K562 (cell line): Measurements from ENCODE around the gene EMID1. TPM values are rescaled to one million over a fixed set of nuclear protein-coding genes. Genes with fewer than 3 reads are reported as not detected.
A peak's percentile ranks its signal among the peaks of the same experiment; 100 is the strongest.

Source experiments
- ATAC-seq: fragments of 200-7000 bp; cut with Tn5 transposase; 3 replicates; pipeline ENCODE4 v1.9.1; 2020; ENCODE audit warnings: moderate library complexity
- BruUV-seq: library from RNA; stranded (reverse); fragments of 400-500 nt; replicated peaks from 2 replicates; lab custom pipeline; 2021; lab: Mats Ljungman, UMichigan
- CTCF ChIA-PET: fragments of 300-600 bp; formaldehyde crosslinking; extraction: SDS; loops from one replicate; lab custom pipeline; 2021; ENCODE audit warnings: low intra/inter-chr PET ratio; lab: Yijun Ruan, JAX
- POLR2A ChIA-PET: fragments of 300-600, 350-650 bp; sonication (Branson Sonifier 250); formaldehyde crosslinking; extraction: SDS; loops from one replicate; lab custom pipeline; 2021; ENCODE audit warnings: antibody characterized with exemption, inconsistent platforms; lab: Yijun Ruan, JAX
- DNase-seq, 4 experiments: peaks; one replicate each; pipeline versions ENCODE4 v3.0.0 to v3.0.0-alpha.2; 2011 to 2018; ENCODE audit warnings: low spot score in 3 of 4, mixed read lengths in 3 of 4; ENCODE audit errors: extremely low read depth in 1 of 4
- FAIRE-seq: peaks from 2 replicates; lab custom pipeline; 2011; peaks lifted over from hg19 to GRCh38; lab: Jason Lieb, UNC
- H2AFZ ChIP-seq: 2 replicates; pipeline ENCODE4 v1.6.0; 2011; ENCODE audit warnings: low read depth, low read length, control low read depth, inconsistent platforms
- H3K27ac ChIP-seq: fragments of 200-600 bp; 3 replicates; pipeline ENCODE4 v1.8.0; 2011; ENCODE audit warnings: low read depth, mild to moderate bottlenecking, control low read depth, inconsistent platforms, low read length, moderate library complexity, mixed read lengths; ENCODE audit errors: extremely low read depth
- H3K27me3 ChIP-seq, 2 experiments: fragments of 300-600 bp in 1 of 2; 2 replicates in 1 of 2; 3 replicates in 1 of 2; pipeline versions ENCODE4 v1.6.0 to v1.8.0; 2011; ENCODE audit warnings: inconsistent platforms in 2 of 2, low read length in 2 of 2, mild to moderate bottlenecking in 1 of 2, mixed read lengths in 1 of 2, moderate library complexity in 1 of 2; ENCODE audit not compliant: control insufficient read depth in 2 of 2, insufficient read depth in 2 of 2
- H3K36me3 ChIP-seq: fragments of 300-600 bp; 3 replicates; pipeline ENCODE4 v1.8.0; 2011; ENCODE audit warnings: mild to moderate bottlenecking, low read length, inconsistent platforms; ENCODE audit not compliant: control insufficient read depth, insufficient read depth
- H3K4me1 ChIP-seq, 2 experiments: fragments of 200-600 bp in 1 of 2; replicated peaks in 1 of 2; 2 replicates in 1 of 2; 3 replicates in 1 of 2; pipeline versions ENCODE4 v1.5.1 to v1.8.0; 2011; ENCODE audit warnings: inconsistent platforms in 2 of 2, low read length in 2 of 2, mild to moderate bottlenecking in 1 of 2, mixed read lengths in 1 of 2, moderate library complexity in 1 of 2; ENCODE audit not compliant: control insufficient read depth in 2 of 2, insufficient read depth in 2 of 2
- H3K4me2 ChIP-seq: 2 replicates; pipeline ENCODE4 v1.6.1; 2011; ENCODE audit warnings: low read length, control low read depth, inconsistent platforms, mixed read lengths; ENCODE audit not compliant: insufficient read depth
- H3K4me3 ChIP-seq: fragments of 200-600 bp; sonication (generic), shearing (Covaris generic); 2 replicates; pipeline ENCODE4 v1.5.1; 2016; ENCODE audit warnings: control low read depth, inconsistent platforms
- H3K79me2 ChIP-seq: fragments of 200-600 bp; 3 replicates; pipeline ENCODE4 v1.8.0; 2011; ENCODE audit warnings: low read length, inconsistent platforms; ENCODE audit not compliant: control insufficient read depth, insufficient read depth
- H3K9ac ChIP-seq, 2 experiments: 2 replicates each; pipeline versions ENCODE4 v1.6.0 to v1.6.1; 2011; ENCODE audit warnings: low read depth in 2 of 2, low read length in 2 of 2, control low read depth in 1 of 2, inconsistent platforms in 1 of 2, mild to moderate bottlenecking in 1 of 2, mixed read lengths in 1 of 2; ENCODE audit not compliant: insufficient read depth in 1 of 2
- H3K9me1 ChIP-seq: one replicate; pipeline ENCODE4 v1.6.0; 2011; ENCODE audit warnings: inconsistent platforms, mild to moderate bottlenecking, low read length, moderate library complexity; ENCODE audit not compliant: control insufficient read depth, insufficient read depth
- H3K9me3 ChIP-seq: replicated peaks from 2 replicates; pipeline ENCODE4 v1.5.1; 2011; ENCODE audit warnings: low read depth, low read length, inconsistent platforms; ENCODE audit not compliant: control insufficient read depth, insufficient read depth
- H4K20me1 ChIP-seq: replicated peaks from 2 replicates; pipeline ENCODE4 v1.6.1; 2011; ENCODE audit warnings: low read length, inconsistent platforms, mixed read lengths; ENCODE audit not compliant: control insufficient read depth, insufficient read depth
- CBX2 ChIP-seq: fragments of 200-600 bp; sonication (generic); IDR thresholded peaks from one replicate; pipeline ENCODE4 v1.6.1; 2012; ENCODE audit warnings: mild to moderate bottlenecking, low read length, inconsistent platforms; ENCODE audit not compliant: insufficient read depth, poor library complexity, severe bottlenecking
- CHAMP1 ChIP-seq: fragments of 450-650 bp; IDR thresholded peaks from 2 replicates; pipeline ENCODE4 v1.6.1; 2016; ENCODE audit warnings: mild to moderate bottlenecking
- KDM1A ChIP-seq, 2 experiments: fragments of 450-650 bp; IDR thresholded peaks; 2 replicates each; pipeline ENCODE4 v1.6.1; 2016; ENCODE audit warnings: mild to moderate bottlenecking in 2 of 2
- L3MBTL2 ChIP-seq: fragments of 450-650 bp; IDR thresholded peaks from 2 replicates; pipeline ENCODE4 v1.6.1; 2016; ENCODE audit warnings: mild to moderate bottlenecking, moderate library complexity
- POU5F1 ChIP-seq: fragments of 150-350 bp; IDR thresholded peaks from 2 replicates; pipeline ENCODE4 v1.6.1; 2014; ENCODE audit warnings: borderline replicate concordance, low read length, low read depth, mild to moderate bottlenecking; ENCODE audit not compliant: partially characterized antibody
- SAFB2 ChIP-seq: fragments of 200-400 bp; formaldehyde crosslinking; IDR thresholded peaks from 2 replicates; pipeline ENCODE4 v1.6.1; 2018; ENCODE audit warnings: borderline replicate concordance, low read length, low read depth, moderate library complexity; ENCODE audit not compliant: severe bottlenecking
- SFPQ ChIP-seq: fragments of 200-400 bp; formaldehyde crosslinking; IDR thresholded peaks from 2 replicates; pipeline ENCODE4 v1.6.1; 2017; ENCODE audit warnings: mild to moderate bottlenecking, low read depth, low read length, moderate library complexity
- TSHZ1 ChIP-seq: fragments of 250-450 bp; sonication (Bioruptor Pico); IDR thresholded peaks from 2 replicates; pipeline ENCODE4 v1.4.0; 2020; ENCODE audit warnings: mild to moderate bottlenecking, moderate library complexity
- ZNF165 ChIP-seq: fragments of 250-450 bp; sonication (Bioruptor Pico); IDR thresholded peaks from 2 replicates; pipeline ENCODE4 v1.4.0; 2020; ENCODE audit warnings: borderline replicate concordance
- ZNF507 ChIP-seq: conservative IDR thresholded peaks from 2 replicates; pipeline ENCODE4 v1.6.1; 2017; ENCODE audit warnings: missing genetic modification characterization, missing compliant biosample characterization
- WGBS: fragments of 100-300 bp; shearing (Covaris generic); methylation state at CpG from one replicate; pipeline ENCODE4 v1.1.6; 2016; ENCODE audit warnings: low coverage, mixed read lengths; ENCODE audit not compliant: insufficient coverage; ENCODE audit errors: missing lambda C conversion rate; 5-methylcytosine and 5-hydroxymethylcytosine counted together
- in situ Hi-C: fragments of 300-500 bp; cut with MboI; formaldehyde crosslinking; loops from 4 replicates; pipeline ENCODE4 v1.15.0; 2018; ENCODE audit warnings: inconsistent platforms, mixed read lengths
- intact Hi-C: fragments of 100-400 bp; cut with micrococcal nuclease; formaldehyde crosslinking; loops from 2 replicates; pipeline ENCODE4 v1.14.2; 2022
- polyA plus RNA-seq, 8 experiments: library from polyadenylated mRNA; depleted of rRNA in 4 of 8; stranded (reverse) in 5 of 8; unstranded in 3 of 8; fragments of >200 nt; fragmentation: Nextera tagmentation in 2 of 8; fragmentation: Illumina TruSeq in 1 of 8; extraction: Ambion mirVana in 2 of 8; extraction: Trizol in 1 of 8; gene quantifications; 2 replicates each; pipeline versions ENCODE4 v1.2.1 to v1.2.3, GENCODE V29; 2011 to 2014; ENCODE audit warnings: inconsistent platforms in 1 of 8, missing spikeins in 1 of 8
- total RNA-seq, 7 experiments: library from RNA; depleted of rRNA in 6 of 7; stranded (reverse); fragments of >200 nt in 6 of 7; fragmentation: Illumina TruSeq in 2 of 7; extraction: Trizol in 2 of 7; gene quantifications; 2 replicates each; pipeline versions ENCODE4 v1.2.1 to v1.2.3, GENCODE V29; 2011 to 2021; ENCODE audit warnings: low replicate concordance in 1 of 7

EMID1 gene
- total and polyA plus RNA-seq, 9 of the 15 experiments (the other 6 are each of a cell fraction or from before 2014, with no cell fraction given), result 0.15 to 7.2 (median 2.7) TPM

- Histone ChIP-seq H3K4me3 (no peak overlapping the region), H3K4me2 (peak overlapping the region; percentile 60), H3K27me3 (no peaks in the 10 kb centered on the region), H3K4me1 (peaks cover 26 to 27% of the 10 kb centered on the region in 2 experiments), H2AFZ (peak overlapping the region; percentile 56), H4K20me1 (no peaks in the 10 kb centered on the region), H3K9ac (peak overlapping the region; percentile 68 to 86), H3K9me3 (peaks cover 2% of the 10 kb centered on the region), H3K9me1 (no peaks in the 10 kb centered on the region), H3K79me2 (no peaks in the 10 kb centered on the region; the same call in 2 of the 3 replicates), H3K36me3 (no peaks in the 10 kb centered on the region), H3K27ac (peak overlapping the region; percentile 79; the same call in 2 of the 3 replicates)
- intact Hi-C loops (no loop called here), in situ Hi-C loops (no loop called here)
- POLR2A ChIA-PET, result interaction anchor here (0.6 to 1.2 kb wide), 5 partner anchors 9 to 72 kb away, joined by 3 to 13 read pairs (median 3); partner anchors contain the start of genes EMID1 and EWSR1
- peak; percentile 76 for FAIRE-seq
- peak; percentile 67; the same call in 2 of the 3 replicates for ATAC-seq
- no TSS peak for BruUV-seq
- no peak for DNase-seq
- WGBS, result 34% methylated on average over 6 of the region's 10 CpGs
- CTCF ChIA-PET, result no interaction called here
- TF ChIP-seq CHAMP1, result no peak
- TF ChIP-seq SAFB2, result no peak
- TF ChIP-seq ZNF507, result no peak
- TF ChIP-seq CBX2, result no peak
- TF ChIP-seq POU5F1, result no peak
- TF ChIP-seq KDM1A (IDR thresholded peaks at IDR 0.05), result peak in 1 of 2 experiments; percentile 57; a peak in 1 of 4 replicates
- no peak for TF ChIP-seq TSHZ1
- 0 out of 2 replicates have a peak, but pooled peaks have one; percentile 0 for TF ChIP-seq L3MBTL2
- no peak for TF ChIP-seq SFPQ
- TF ChIP-seq ZNF165 (CRISPR knock-in tag), result no peak
Observed at GRCh38 chr22:29195964-29196666, 9.6 kb upstream of the EMID1 start.
